HCT116 (cell line): ENCODE results near the gene SYTL3. TPM values are rescaled to one million over a fixed set of nuclear protein-coding genes. Genes with fewer than 3 reads are reported as not detected.
"Not testable (repeated sequence)": the region's sequence is repeated elsewhere in the genome, so short reads cannot be mapped to it uniquely, and the experiment has no call there.

Experiments used
- ATAC-seq: fragments of 200-7000 bp; cut with Tn5 transposase; 2 replicates; pipeline ENCODE4 v1.9.1; 2020; ENCODE audit warnings: mild to moderate bottlenecking, moderate library complexity
- BruUV-seq: library from RNA; stranded (reverse); fragments of 400-500 nt; replicated peaks from 2 replicates; lab custom pipeline; 2021; lab: Mats Ljungman, UMichigan
- CTCF ChIA-PET: fragments of 300-600 bp; sonication (Branson Sonifier 250); formaldehyde crosslinking; loops from one replicate; lab custom pipeline; 2021; ENCODE audit warnings: antibody characterized with exemption; lab: Charles Lee
- POLR2A ChIA-PET: fragments of 300-600, 350-600 bp; sonication (Branson Sonifier 250); formaldehyde crosslinking; loops from one replicate; lab custom pipeline; 2021; ENCODE audit warnings: antibody characterized with exemption; lab: Charles Lee
- RAD21 ChIA-PET, 2 experiments: fragments of 300-600 bp; sonication (Branson Sonifier 250); formaldehyde crosslinking; loops; one replicate each; lab custom pipeline; 2023; ENCODE audit warnings: low total read pairs in 2 of 2; ENCODE audit not compliant: uncharacterized antibody in 2 of 2, unreplicated experiment in 2 of 2, low non-redundant PET in 1 of 2; lab: Charles Lee
- DNase-seq: peaks from one replicate; pipeline ENCODE4 v3.0.0-alpha.2; 2010; ENCODE audit warnings: low read depth, low spot score
- H2AFZ ChIP-seq: fragments of 200-600 bp; shearing (Covaris generic), sonication (generic); 2 replicates; pipeline ENCODE4 v1.6.1; 2017; ENCODE audit warnings: low read depth, mixed run types, mixed read lengths, antibody characterized with exemption, low read length; ENCODE audit not compliant: poor library complexity, severe bottlenecking
- H3K27ac ChIP-seq: 2 replicates; pipeline ENCODE4 v1.5.1; 2012; ENCODE audit warnings: low read depth, low read length
- H3K27me3 ChIP-seq: fragments of 200-600 bp; sonication (generic); 2 replicates; pipeline ENCODE4 v1.6.1; 2016; ENCODE audit warnings: mixed run types, low read length, mixed read lengths; ENCODE audit not compliant: insufficient read depth
- H3K36me3 ChIP-seq, 2 experiments: fragments of 200-500 bp in 1 of 2; fragments of 200-600 bp in 1 of 2; sonication (Bioruptor generic) in 1 of 2; sonication (generic) in 1 of 2; 2 replicates each; pipeline versions ENCODE4 v1.5.1 to v1.6.1; 2014 to 2016; ENCODE audit warnings: low read length in 2 of 2, inconsistent platforms in 1 of 2, mixed read lengths in 1 of 2, mixed run types in 1 of 2; ENCODE audit not compliant: insufficient read depth in 2 of 2, control insufficient read depth in 1 of 2
- H3K4me1 ChIP-seq, 2 experiments: fragments of 200-600 bp in 1 of 2; sonication (generic) in 1 of 2; 2 replicates each; pipeline versions ENCODE4 v1.5.1 to v1.6.1; 2012 to 2017; ENCODE audit warnings: low read length in 2 of 2, inconsistent platforms in 1 of 2, mild to moderate bottlenecking in 1 of 2, mixed read lengths in 1 of 2, mixed run types in 1 of 2, moderate library complexity in 1 of 2; ENCODE audit not compliant: insufficient read depth in 2 of 2, control insufficient read depth in 1 of 2
- H3K4me2 ChIP-seq: fragments of 200-600 bp; sonication (generic); 2 replicates; pipeline ENCODE4 v1.6.1; 2017; ENCODE audit warnings: mixed run types, low read length, mixed read lengths
- H3K4me3 ChIP-seq, 2 experiments: fragments of 200-600 bp in 1 of 2; sonication (generic) in 1 of 2; replicated peaks in 1 of 2; 2 replicates each; pipeline ENCODE4 v1.5.1; 2011 to 2016; ENCODE audit warnings: low read length in 2 of 2, control low read depth in 1 of 2, low read depth in 1 of 2, mild to moderate bottlenecking in 1 of 2, mixed read lengths in 1 of 2, mixed run types in 1 of 2
- H3K79me2 ChIP-seq: fragments of 200-600 bp; sonication (generic); 2 replicates; pipeline ENCODE4 v1.6.1; 2017; ENCODE audit warnings: mild to moderate bottlenecking, mixed run types, low read length, moderate library complexity, mixed read lengths; ENCODE audit not compliant: insufficient read depth
- H3K9ac ChIP-seq: fragments of 200-600 bp; sonication (generic); 2 replicates; pipeline ENCODE4 v1.6.1; 2016; ENCODE audit warnings: low read length, mixed read lengths
- H3K9me2 ChIP-seq: fragments of 200-600 bp; sonication (generic), shearing (Covaris generic); 2 replicates; pipeline ENCODE4 v1.6.1; 2017; ENCODE audit warnings: mixed run types, mild to moderate bottlenecking, moderate library complexity; ENCODE audit not compliant: insufficient read depth
- H3K9me3 ChIP-seq, 2 experiments: fragments of 200-500 bp in 1 of 2; fragments of 200-600 bp in 1 of 2; sonication (Bioruptor generic) in 1 of 2; sonication (generic) in 1 of 2; 2 replicates each; pipeline ENCODE4 v1.6.1; 2014 to 2017; ENCODE audit warnings: low read length in 2 of 2, mixed read lengths in 2 of 2, inconsistent platforms in 1 of 2, low read depth in 1 of 2, mild to moderate bottlenecking in 1 of 2, mixed run types in 1 of 2, moderate library complexity in 1 of 2; ENCODE audit not compliant: control insufficient read depth in 1 of 2, insufficient read depth in 1 of 2
- H4K20me1 ChIP-seq: fragments of 200-600 bp; sonication (generic), shearing (Covaris generic); 2 replicates; pipeline ENCODE4 v1.6.1; 2017; ENCODE audit warnings: mixed run types, mild to moderate bottlenecking, moderate library complexity; ENCODE audit not compliant: insufficient read depth
- CBX3 ChIP-seq: IDR thresholded peaks from 2 replicates; pipeline ENCODE4 v1.6.1; 2012; ENCODE audit warnings: low read depth
- CEBPB ChIP-seq: IDR thresholded peaks from 2 replicates; pipeline ENCODE4 v1.6.1; 2012; ENCODE audit warnings: low read depth
- CTCF ChIP-seq, 3 experiments: fragments of 200-600 bp in 1 of 3; sonication (generic) in 1 of 3; IDR thresholded peaks in 2 of 3; conservative IDR thresholded peaks in 1 of 3; 2 replicates each; pipeline ENCODE4 v1.5.1; 2012 to 2017; ENCODE audit warnings: low read depth in 2 of 3, low read length in 2 of 3, antibody characterized with exemption in 1 of 3, borderline replicate concordance in 1 of 3, control low read depth in 1 of 3, mild to moderate bottlenecking in 1 of 3, mixed read lengths in 1 of 3, mixed run types in 1 of 3, moderate library complexity in 1 of 3; ENCODE audit not compliant: insufficient read depth in 1 of 3
- FOSL1 ChIP-seq: IDR thresholded peaks from 2 replicates; pipeline ENCODE4 v1.6.1; 2012; ENCODE audit warnings: low read depth
- JUND ChIP-seq: IDR thresholded peaks from 2 replicates; pipeline ENCODE4 v1.6.1; 2012
- MAX ChIP-seq: IDR thresholded peaks from 2 replicates; pipeline ENCODE4 v1.6.1; 2012
- RAD21 ChIP-seq: IDR thresholded peaks from 2 replicates; pipeline ENCODE4 v1.6.1; 2012; ENCODE audit warnings: low read depth, mild to moderate bottlenecking
- SP1 ChIP-seq: IDR thresholded peaks from 2 replicates; pipeline ENCODE4 v1.6.1; 2012; ENCODE audit warnings: low read depth
- SRF ChIP-seq: IDR thresholded peaks from 2 replicates; pipeline ENCODE4 v1.6.1; 2012; ENCODE audit warnings: low read depth
- TCF7L2 ChIP-seq: IDR thresholded peaks from 2 replicates; pipeline ENCODE4 v1.7.0; 2011; ENCODE audit warnings: borderline replicate concordance, inconsistent platforms; ENCODE audit not compliant: insufficient read depth, insufficient read length; ENCODE audit errors: extremely low read depth
- intact Hi-C: fragments of 100-400 bp; cut with micrococcal nuclease; formaldehyde crosslinking; loops from 2 replicates; pipeline ENCODE4 v1.10.0; 2022
- total RNA-seq: library from RNA; stranded (reverse); gene quantifications from one replicate; pipeline ENCODE4 v1.2.1, GENCODE V29; 2021; ENCODE audit not compliant: unreplicated experiment

SYTL3 gene
- total RNA-seq, 1 experiment from 2014 or later = 55.3 TPM

GRCh38 chr6:158656986-158657385 is 7.1 kb downstream of the SYTL3 start:
- RAD21 ChIA-PET, H3K79me2 ChIP-seq: not testable (repeated sequence)
- TF ChIP-seq CBX3 = peak; percentile 57; the same call in 1 of the 2 replicates
- TF ChIP-seq FOSL1 = peak; percentile 73; the same call in 1 of the 2 replicates
- peak; percentile 84 for TF ChIP-seq JUND
- peak; percentile 61 for TF ChIP-seq CEBPB
- TF ChIP-seq TCF7L2 = peak; percentile 19
- TF ChIP-seq SP1 = peak; percentile 83
- 0 out of 2 replicates have a peak, but pooled peaks have one; percentile 41 for TF ChIP-seq SRF
- peak; percentile 39; the same call in 1 of the 2 replicates for TF ChIP-seq MAX
- TF ChIP-seq, all 23 proteins: peak for 8; not testable (repeated sequence) for 15
- CTCF ChIA-PET, H3K9me3 ChIP-seq, H2AFZ ChIP-seq, intact Hi-C loops, BruUV-seq, H4K20me1 ChIP-seq, H3K36me3 ChIP-seq, DNase-seq, H3K4me3 ChIP-seq, H3K9me2 ChIP-seq, H3K27me3 ChIP-seq: not testable (repeated sequence)
- H3K27ac ChIP-seq = peak overlapping the region; percentile 60; the same call in 1 of the 2 replicates
- POLR2A ChIA-PET = interaction anchor here (0.7 kb wide), 1 partner anchor 507 kb away, joined by 3 read pairs; no protein-coding TSS in a partner anchor
- H3K9ac ChIP-seq = peak overlapping the region; percentile 28
- peak overlapping the region; percentile 58 for H3K4me2 ChIP-seq
- ATAC-seq = peak; percentile 64
- H3K4me1 ChIP-seq = peaks cover 42 to 58% of the 10 kb centered on the region in 2 experiments

- H3K9me3 ChIP-seq = no peaks in the 10 kb centered on the region
- intact Hi-C loops = no loop called here
- no peaks in the 10 kb centered on the region for H4K20me1 ChIP-seq
- peaks cover 22 to 38% of the 10 kb centered on the region in 2 experiments for H3K4me1 ChIP-seq
- H3K27me3 ChIP-seq = no peaks in the 10 kb centered on the region
- H2AFZ ChIP-seq = no peak overlapping the region
- ChIA-PET RAD21 (no interaction called here), CTCF (interaction anchor here (0.9 to 1.2 kb wide), 4 partner anchors 16 to 293 kb away, joined by 3 to 5 read pairs (median 3); partner anchors contain the start of gene DYNLT1), POLR2A (interaction anchor here (0.9 kb wide), 1 partner anchor 9 kb away, joined by 3 read pairs; no protein-coding TSS in a partner anchor)
- TF ChIP-seq CTCF (IDR thresholded peaks at IDR 0.05 in 2 of 3, conservative IDR thresholded peaks at IDR 0.05 in 1 of 3; ENCODE audit: borderline replicate concordance in 1 of 3, insufficient read depth in 1 of 3, low read depth in 2 of 3, low read length in 2 of 3) (peak; percentile 28 to 53 (median 41); a peak in 5 of 6 replicates), MAX (no peak), RAD21 (peak; percentile 59), SP1 (no peak)
- no TSS peak for BruUV-seq
- no peaks in the 10 kb centered on the region for H3K79me2 ChIP-seq
- no peak overlapping the region for H3K4me2 ChIP-seq
- ATAC-seq (peak; percentile 72), DNase-seq (no peak)
- no peaks in the 10 kb centered on the region; a peak in 1 of 4 replicates for H3K36me3 ChIP-seq
- no peak overlapping the region for H3K9ac ChIP-seq
- no peaks in the 10 kb centered on the region for H3K9me2 ChIP-seq
- H3K4me3 ChIP-seq = no peak overlapping the region
- no peak overlapping the region for H3K27ac ChIP-seq
Observed at GRCh38 chr6:158660333-158660754, 10.5 kb downstream of the SYTL3 start.
